Gastrocnemius medialis (tissue), 4 donors: ENCODE data around the gene SGPP2. TPM values are rescaled to one million over a fixed set of nuclear protein-coding genes. Genes with fewer than 3 reads are reported as not detected.
"Not testable (repeated sequence)": the region's sequence is repeated elsewhere in the genome, so short reads cannot be mapped to it uniquely, and the experiment has no call there.

ENCODE experiments used
- ATAC-seq, 2 donors: fragments of 150-250 bp; one replicate each; pipeline ENCODE4 v1.9.1; 2016
- DNase-seq, 2 donors: peaks; one replicate each; pipeline ENCODE4 v3.0.0-alpha.2; 2019
- H3K27ac ChIP-seq, 4 donors: fragments of 200-600 bp; sonication (generic); 1 replicate in 1 of 4; 2 replicates in 3 of 4; pipeline ENCODE4 v1.5.1; 2016 to 2018; ENCODE audit warnings: mild to moderate bottlenecking in 2 of 4, moderate library complexity in 1 of 4
- H3K27me3 ChIP-seq, 3 donors: fragments of 200-600 bp; sonication (generic) in 2 of 3; 1 replicate in 1 of 3; 2 replicates in 2 of 3; pipeline versions ENCODE4 v1.5.1 to v1.6.0; 2016 to 2019; ENCODE audit warnings: mild to moderate bottlenecking in 1 of 3, moderate library complexity in 1 of 3
- H3K36me3 ChIP-seq, 2 donors: fragments of 200-600 bp; sonication (generic) in 1 of 2; one replicate each; pipeline ENCODE4 v1.5.1; 2017 to 2018
- H3K4me1 ChIP-seq, 2 donors: fragments of 200-600 bp; sonication (generic) in 1 of 2; one replicate each; pipeline ENCODE4 v1.5.1; 2016 to 2017; ENCODE audit warnings: mild to moderate bottlenecking in 2 of 2
- H3K4me3 ChIP-seq, 4 donors: fragments of 200-600 bp; sonication (generic) in 3 of 4; 1 replicate in 1 of 4; 2 replicates in 3 of 4; pipeline ENCODE4 v1.5.1; 2016 to 2019; ENCODE audit warnings: mild to moderate bottlenecking in 2 of 4
- H3K9me3 ChIP-seq, 3 donors: fragments of 200-600 bp; sonication (generic) in 2 of 3; 1 replicate in 1 of 3; 2 replicates in 2 of 3; pipeline ENCODE4 v1.5.1; 2016 to 2019
- CTCF ChIP-seq, 5 experiments: fragments of 450-650 bp in 3 of 5; fragments of 200-600 bp in 2 of 5; sonication (generic) in 2 of 5; IDR thresholded peaks in 4 of 5; conservative IDR thresholded peaks in 1 of 5; 1 replicate in 4 of 5; 2 replicates in 1 of 5; pipeline ENCODE4 v1.5.1; 2016 to 2019; ENCODE audit warnings: antibody characterized with exemption in 5 of 5, mild to moderate bottlenecking in 3 of 5, moderate library complexity in 3 of 5
- POLR2A ChIP-seq, 2 donors: fragments of 450-650 bp; IDR thresholded peaks; one replicate each; pipeline ENCODE4 v1.6.1; 2017; ENCODE audit warnings: antibody characterized with exemption in 2 of 2, mild to moderate bottlenecking in 2 of 2, moderate library complexity in 2 of 2
- in situ Hi-C, 4 donors: fragments of 200-750 bp; cut with MboI; loops; one replicate each; pipeline versions ENCODE4 v1.15.0 to v1.8.0; 2017; ENCODE audit warnings: low sequenced_read_pairs in 4 of 4
- intact Hi-C: fragments of 100-400 bp; cut with DNase I; formaldehyde crosslinking; loops from one replicate; pipeline ENCODE4 v1.15.1; 2023; ENCODE audit warnings: low total_unique reads
- total RNA-seq, 4 donors: library from RNA; depleted of rRNA; stranded (reverse); fragments of >200 nt; gene quantifications; one replicate each; pipeline versions ENCODE4 v1.1.0 to v1.2.3, GENCODE V29; 2016

Gene SGPP2
- total RNA-seq, 4 donors from 2014 or later = 0.17 to 0.59 (median 0.31) TPM; not detected in 1

DNA sequence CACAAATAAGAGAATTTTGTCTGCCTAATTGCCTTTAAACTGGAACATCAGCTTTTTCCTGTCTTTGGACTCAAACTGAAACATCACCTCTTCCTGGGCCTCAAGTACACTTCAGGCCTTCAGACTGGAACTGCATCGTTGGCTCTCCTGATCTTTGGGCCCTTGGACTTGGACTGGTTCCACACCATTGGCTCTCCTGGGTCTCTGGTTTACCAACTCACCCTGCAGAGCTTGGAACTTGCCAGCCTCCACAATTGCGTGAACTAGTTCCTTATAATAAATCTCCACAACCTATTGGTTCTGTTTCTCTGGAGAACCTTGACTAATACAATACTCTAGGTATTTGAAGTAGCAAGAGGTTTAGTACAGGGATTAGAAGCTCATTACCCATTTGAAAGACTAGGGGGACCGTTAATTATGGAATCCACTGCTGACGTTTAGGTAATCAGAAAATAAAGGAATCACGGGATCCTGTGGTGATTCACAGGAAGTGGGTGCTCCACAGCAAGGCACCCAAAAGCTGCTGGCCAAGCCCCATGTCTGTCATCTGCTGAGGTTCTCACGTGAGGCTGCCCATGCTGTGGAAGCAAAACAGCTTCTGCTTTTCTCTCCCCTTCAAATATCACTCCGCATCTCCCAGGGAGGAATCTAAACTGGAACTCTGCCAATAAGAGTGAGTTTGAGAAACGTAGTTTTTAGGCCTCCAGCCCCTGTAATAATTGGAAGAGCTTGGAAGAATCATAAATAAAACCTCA is 20.0 kb upstream of the SGPP2 start:
- ATAC-seq = no peak
- no peaks in the 10 kb centered on the region for H3K36me3 ChIP-seq
- no peaks in the 10 kb centered on the region for H3K9me3 ChIP-seq
- DNase-seq = peak in 1 of 2 donors; percentile 37
- H3K4me1 ChIP-seq = peaks cover 0 to 6% of the 10 kb centered on the region in 2 donors
- no peak overlapping the region for H3K4me3 ChIP-seq
- no peaks in the 10 kb centered on the region for H3K27me3 ChIP-seq
- TF ChIP-seq POLR2A (IDR thresholded peaks at IDR 0.05) = no peak
- no peak for TF ChIP-seq CTCF (IDR thresholded peaks at IDR 0.05 in 4 of 5, conservative IDR thresholded peaks at IDR 0.05 in 1 of 5)
- H3K27ac ChIP-seq = no peak overlapping the region
- intact Hi-C loops (loop anchor here (10.0 kb wide), 1 partner anchor 80 kb away; a partner anchor contains a TSS), in situ Hi-C loops (no loop called here)

GRCh38 chr2:222408684-222409083 is 15.7 kb upstream of the SGPP2 start:
- intact Hi-C loops (loop anchor here (10.0 kb wide), 1 partner anchor 84 kb away; a partner anchor contains a TSS), in situ Hi-C loops (no loop called here)

GRCh38 chr2:222410534-222410933 is 13.8 kb upstream of the SGPP2 start:
- Histone ChIP-seq H3K27ac (no peak overlapping the region), H3K36me3 (no peaks in the 10 kb centered on the region), H3K4me1 (no peaks in the 10 kb centered on the region), H3K4me3 (no peak overlapping the region), H3K27me3 (no peaks in the 10 kb centered on the region), H3K9me3 (no peaks in the 10 kb centered on the region)
- intact Hi-C loops (no loop called here), in situ Hi-C loops (no loop called here)
- DNase-seq (no peak), ATAC-seq (no peak)
- no peak for TF ChIP-seq POLR2A (IDR thresholded peaks at IDR 0.05)
- TF ChIP-seq CTCF (IDR thresholded peaks at IDR 0.05 in 4 of 5, conservative IDR thresholded peaks at IDR 0.05 in 1 of 5) = no peak

More at GRCh38 chr2:222408684-222409083, 15.7 kb upstream of the SGPP2 start:
- no peak for TF ChIP-seq POLR2A (IDR thresholded peaks at IDR 0.05)
- TF ChIP-seq CTCF (IDR thresholded peaks at IDR 0.05 in 4 of 5, conservative IDR thresholded peaks at IDR 0.05 in 1 of 5) = no peak
- Histone ChIP-seq H3K4me1 (no peaks in the 10 kb centered on the region), H3K27me3 (no peaks in the 10 kb centered on the region), H3K36me3 (no peaks in the 10 kb centered on the region), H3K27ac (no peak overlapping the region), H3K4me3 (no peak overlapping the region), H3K9me3 (no peaks in the 10 kb centered on the region)
- ATAC-seq (no peak), DNase-seq (no peak)

GRCh38 chr2:222412334-222412733 is 12.0 kb upstream of the SGPP2 start:
- ATAC-seq, intact Hi-C loops, H3K27ac ChIP-seq, DNase-seq, H3K9me3 ChIP-seq, in situ Hi-C loops, H3K36me3 ChIP-seq, H3K27me3 ChIP-seq, H3K4me3 ChIP-seq, H3K4me1 ChIP-seq: not testable (repeated sequence)

- Histone ChIP-seq H3K27ac (no peak overlapping the region), H3K9me3 (no peaks in the 10 kb centered on the region), H3K4me1 (no peaks in the 10 kb centered on the region), H3K4me3 (no peak overlapping the region), H3K27me3 (no peaks in the 10 kb centered on the region), H3K36me3 (no peaks in the 10 kb centered on the region)
- in situ Hi-C loops (no loop called here), intact Hi-C loops (no loop called here)
- TF ChIP-seq POLR2A (IDR thresholded peaks at IDR 0.05) (no peak), CTCF (IDR thresholded peaks at IDR 0.05 in 4 of 5, conservative IDR thresholded peaks at IDR 0.05 in 1 of 5) (no peak)
- DNase-seq (no peak), ATAC-seq (no peak)
Observed at GRCh38 chr2:222413295-222413911, 10.9 kb upstream of the SGPP2 start.
